ENCODE measurements around the gene STOX2. TPM values are rescaled to one million over a fixed set of nuclear protein-coding genes. Genes with fewer than 3 reads are reported as not detected.
"Not testable (repeated sequence)": the region's sequence is repeated elsewhere in the genome, so short reads cannot be mapped to it uniquely, and the experiment has no call there.

STOX2 gene
- total RNA-seq, 1 donor from 2014 or later: 26.7 TPM

DNA sequence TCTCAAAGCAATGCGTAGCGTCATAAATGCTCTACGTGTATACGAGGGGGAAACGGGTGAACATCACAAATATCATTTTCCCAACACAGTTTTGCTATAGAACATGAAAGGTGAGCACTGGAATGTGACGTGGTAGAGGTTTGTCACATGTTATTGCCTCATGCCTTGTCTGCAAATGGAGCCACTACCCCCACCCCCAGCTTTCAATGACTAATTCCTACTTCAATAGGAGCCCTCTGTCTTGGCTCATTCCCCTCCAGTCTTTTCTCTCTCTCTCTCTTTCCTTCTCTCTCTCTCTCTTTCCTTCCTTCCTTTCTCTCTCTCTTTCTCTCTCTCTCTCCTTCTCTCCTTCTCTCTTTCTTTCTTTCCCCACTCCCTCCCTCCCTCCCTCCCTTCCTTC is 127.0 kb downstream of the STOX2 start:
- H3K4me3 Mint-ChIP-seq: no peak overlapping the region
- H3K36me3 Mint-ChIP-seq (ENCODE audit: low read depth): peaks cover 10% of the 10 kb centered on the region
- DNase-seq (ENCODE audit: low read depth, low spot score): no peak
- H3K9me3 Mint-ChIP-seq: no peaks in the 10 kb centered on the region
- TF ChIP-seq, protein P1, sequence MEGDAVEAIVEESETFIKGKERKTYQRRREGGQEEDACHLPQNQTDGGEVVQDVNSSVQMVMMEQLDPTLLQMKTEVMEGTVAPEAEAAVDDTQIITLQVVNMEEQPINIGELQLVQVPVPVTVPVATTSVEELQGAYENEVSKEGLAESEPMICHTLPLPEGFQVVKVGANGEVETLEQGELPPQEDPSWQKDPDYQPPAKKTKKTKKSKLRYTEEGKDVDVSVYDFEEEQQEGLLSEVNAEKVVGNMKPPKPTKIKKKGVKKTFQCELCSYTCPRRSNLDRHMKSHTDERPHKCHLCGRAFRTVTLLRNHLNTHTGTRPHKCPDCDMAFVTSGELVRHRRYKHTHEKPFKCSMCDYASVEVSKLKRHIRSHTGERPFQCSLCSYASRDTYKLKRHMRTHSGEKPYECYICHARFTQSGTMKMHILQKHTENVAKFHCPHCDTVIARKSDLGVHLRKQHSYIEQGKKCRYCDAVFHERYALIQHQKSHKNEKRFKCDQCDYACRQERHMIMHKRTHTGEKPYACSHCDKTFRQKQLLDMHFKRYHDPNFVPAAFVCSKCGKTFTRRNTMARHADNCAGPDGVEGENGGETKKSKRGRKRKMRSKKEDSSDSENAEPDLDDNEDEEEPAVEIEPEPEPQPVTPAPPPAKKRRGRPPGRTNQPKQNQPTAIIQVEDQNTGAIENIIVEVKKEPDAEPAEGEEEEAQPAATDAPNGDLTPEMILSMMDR (conservative IDR thresholded peaks at IDR 0.05): no peak
- H3K27ac Mint-ChIP-seq (ENCODE audit: unreplicated experiment): no peak overlapping the region
- H3K27me3 Mint-ChIP-seq (ENCODE audit: low read depth): no peaks in the 10 kb centered on the region
- no peaks in the 10 kb centered on the region for H3K4me1 Mint-ChIP-seq

GRCh38 chr4:184039963-184040383 is 134.9 kb downstream of the STOX2 start:
- Mint-ChIP-seq H3K4me1 (no peaks in the 10 kb centered on the region), H3K36me3 (ENCODE audit: low read depth) (peaks cover 20% of the 10 kb centered on the region), H3K9me3 (peaks cover 16% of the 10 kb centered on the region), H3K27me3 (ENCODE audit: low read depth) (no peaks in the 10 kb centered on the region), H3K27ac (ENCODE audit: unreplicated experiment) (no peak overlapping the region), H3K4me3 (no peak overlapping the region)
- no peak for DNase-seq (ENCODE audit: low read depth, low spot score)
- TF ChIP-seq, protein P1 (conservative IDR thresholded peaks at IDR 0.05): no peak

DNA sequence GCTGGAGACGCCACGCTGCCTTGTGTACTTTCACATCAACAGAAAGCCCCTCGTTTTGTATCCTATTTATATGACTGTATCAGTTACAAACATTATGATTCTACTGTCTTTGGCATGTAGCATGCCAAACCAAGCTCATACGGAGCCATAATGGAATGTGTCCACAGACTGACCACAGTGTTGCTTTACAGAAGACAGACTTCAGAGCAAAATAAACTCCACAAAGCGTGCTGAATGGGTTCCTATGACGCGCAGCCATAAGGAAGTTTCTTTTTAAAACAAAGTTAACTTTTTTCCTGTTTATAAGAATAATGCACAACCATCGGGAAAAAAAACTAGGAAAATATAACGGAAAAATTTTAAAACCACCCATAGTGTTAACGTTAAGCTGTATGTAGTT is 136.0 kb downstream of the STOX2 start:
- no peak for DNase-seq (ENCODE audit: low read depth, low spot score)
- TF ChIP-seq, protein P1 (conservative IDR thresholded peaks at IDR 0.05): no peak
- H3K9me3 Mint-ChIP-seq: peaks cover 22% of the 10 kb centered on the region
- H3K27me3 Mint-ChIP-seq (ENCODE audit: low read depth): no peaks in the 10 kb centered on the region
- H3K27ac Mint-ChIP-seq (ENCODE audit: unreplicated experiment): peak overlapping the region; percentile 17
- peaks cover 24% of the 10 kb centered on the region for H3K36me3 Mint-ChIP-seq (ENCODE audit: low read depth)
- no peak overlapping the region for H3K4me3 Mint-ChIP-seq
- no peaks in the 10 kb centered on the region for H3K4me1 Mint-ChIP-seq

DNA sequence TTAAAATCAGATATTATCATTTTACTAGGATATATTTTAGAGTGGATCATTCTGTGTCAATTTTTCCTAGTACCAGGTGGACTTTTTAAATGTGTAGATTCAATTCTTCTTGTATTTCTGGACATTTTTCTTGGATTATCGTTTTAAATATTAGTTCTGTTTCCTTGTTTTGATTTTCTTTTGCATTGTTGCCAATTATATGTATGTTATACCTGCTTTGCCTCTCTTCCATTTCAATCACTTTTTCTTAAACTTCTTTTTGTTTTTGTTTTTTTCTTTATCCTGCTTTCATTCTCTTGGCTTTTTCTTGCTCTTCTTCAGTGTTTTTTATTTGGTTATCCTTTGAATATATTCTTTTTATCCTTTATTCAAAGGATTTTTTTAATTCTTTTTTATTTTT is 141.0 kb downstream of the STOX2 start:
- DNase-seq (ENCODE audit: low read depth, low spot score): no peak
- Mint-ChIP-seq H3K9me3 (peaks cover 27% of the 10 kb centered on the region), H3K27me3 (ENCODE audit: low read depth) (no peaks in the 10 kb centered on the region), H3K36me3 (ENCODE audit: low read depth) (peaks cover 30% of the 10 kb centered on the region), H3K27ac (ENCODE audit: unreplicated experiment) (no peak overlapping the region), H3K4me1 (no peaks in the 10 kb centered on the region), H3K4me3 (no peak overlapping the region)
- TF ChIP-seq, protein P1 (conservative IDR thresholded peaks at IDR 0.05): no peak

DNA sequence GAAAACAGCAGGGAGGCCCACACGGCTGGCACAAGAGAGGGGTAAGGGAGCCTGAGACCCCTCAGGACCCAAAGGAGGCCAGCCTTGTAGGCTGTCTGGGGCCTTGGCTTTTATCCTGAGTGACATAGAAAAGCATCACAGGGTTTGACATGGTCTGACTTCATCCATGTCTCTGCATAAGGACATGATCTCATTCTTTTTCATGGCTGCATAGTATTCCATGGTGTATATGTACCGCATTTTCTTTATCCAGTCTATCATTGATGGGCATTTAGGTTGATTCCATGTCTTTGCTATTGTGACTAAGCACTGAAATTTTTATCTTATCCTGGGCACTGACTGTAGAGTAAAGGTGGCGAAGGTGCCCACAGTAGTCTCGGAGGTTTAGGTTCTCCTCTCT is 146.2 kb downstream of the STOX2 start:
- H3K9me3 Mint-ChIP-seq; H3K27ac Mint-ChIP-seq (ENCODE audit: unreplicated experiment); H3K4me1 Mint-ChIP-seq; H3K27me3 Mint-ChIP-seq (ENCODE audit: low read depth); H3K4me3 Mint-ChIP-seq; DNase-seq (ENCODE audit: low read depth, low spot score): not testable (repeated sequence)
- H3K36me3 Mint-ChIP-seq (ENCODE audit: low read depth): peaks cover 12% of the 10 kb centered on the region

- peaks cover 4% of the 10 kb centered on the region for H3K9me3 Mint-ChIP-seq
- H3K36me3 Mint-ChIP-seq (ENCODE audit: low read depth): peaks cover 2% of the 10 kb centered on the region
- TF ChIP-seq, protein P1 (conservative IDR thresholded peaks at IDR 0.05): no peak
- H3K4me3 Mint-ChIP-seq: no peak overlapping the region
- H3K27me3 Mint-ChIP-seq (ENCODE audit: low read depth): no peaks in the 10 kb centered on the region
- DNase-seq (ENCODE audit: low read depth, low spot score): no peak
- no peaks in the 10 kb centered on the region for H3K4me1 Mint-ChIP-seq
- no peak overlapping the region for H3K27ac Mint-ChIP-seq (ENCODE audit: unreplicated experiment)
These were observed 147.5 kb downstream of the STOX2 start for GRCh38 chr4:184052616-184053015.
